Kidney glomerular epithelial cell (primary cell): Measurements from ENCODE around the gene HSD17B10.
"Not testable (repeated sequence)": the region's sequence is repeated elsewhere in the genome, so short reads cannot be mapped to it uniquely, and the experiment has no call there.

Source experiments
- DNase-seq: peaks from one replicate; lab custom pipeline; 2025; lab: John Stamatoyannopoulos, UW

The HSD17B10 gene

DNA sequence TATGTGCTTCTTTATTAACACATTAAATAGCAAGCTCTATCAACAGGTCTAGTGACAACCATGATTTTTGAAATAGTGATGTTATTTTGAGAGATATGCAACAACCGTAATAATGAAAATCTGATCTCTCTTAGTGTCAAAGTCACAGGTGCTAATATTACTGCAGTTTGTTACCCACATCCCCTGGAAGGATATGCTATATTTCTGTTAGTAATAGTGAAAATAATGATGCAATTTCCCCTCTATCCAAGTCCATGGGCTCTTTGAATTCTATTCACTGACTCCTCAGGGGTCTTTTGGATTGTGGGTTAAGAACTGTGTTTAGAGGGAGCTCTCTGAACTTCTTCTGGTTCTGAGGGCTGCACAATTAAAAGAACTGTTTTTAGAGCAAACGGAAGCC is 3.0 kb upstream of the HSD17B10 start:
- no peak for DNase-seq

DNA sequence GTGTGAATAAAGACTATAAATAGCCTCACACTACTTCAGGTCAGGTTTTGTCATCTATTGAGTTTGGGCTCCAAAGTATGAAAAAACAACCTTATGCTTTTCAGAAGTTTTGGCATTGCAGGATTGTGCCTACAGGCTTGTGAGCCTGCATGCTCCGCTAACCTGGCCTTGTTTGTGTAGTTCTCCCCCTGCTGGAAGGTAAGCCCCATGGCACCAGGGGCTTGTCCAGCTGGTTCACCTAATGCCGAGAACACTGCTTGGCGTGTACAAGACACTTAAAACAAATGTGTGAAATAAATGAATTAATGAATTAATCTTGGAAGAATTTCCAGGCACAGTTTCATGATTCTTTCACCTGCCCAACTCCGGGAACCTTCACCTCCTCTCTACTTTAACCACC is 1.8 kb upstream of the HSD17B10 start:
- no peak for DNase-seq

GRCh38 chrX:53430231-53430630 is 3.9 kb downstream of the HSD17B10 start:
- DNase-seq, result no peak

- no peak for DNase-seq
Measured at GRCh38 chrX:53429755-53430154, 4.4 kb downstream of the HSD17B10 start.

GRCh38 chrX:53422861-53423306 is 11.3 kb downstream of the HSD17B10 start, which contains the start of gene RIBC1:
Gene RIBC1, plus strand, starts transcription at chrX:53422873. Its CDS starts 3,404 bp downstream, at chrX:53426277.
- DNase-seq, result no peak

GRCh38 chrX:53422086-53422860 is 11.9 kb downstream of the HSD17B10 start, which contains the start of gene SMC1A:
Gene SMC1A, minus strand, starts transcription at chrX:53422654. Its CDS starts 54 bp downstream, at chrX:53422600.
- DNase-seq, result peak; percentile 84

DNA sequence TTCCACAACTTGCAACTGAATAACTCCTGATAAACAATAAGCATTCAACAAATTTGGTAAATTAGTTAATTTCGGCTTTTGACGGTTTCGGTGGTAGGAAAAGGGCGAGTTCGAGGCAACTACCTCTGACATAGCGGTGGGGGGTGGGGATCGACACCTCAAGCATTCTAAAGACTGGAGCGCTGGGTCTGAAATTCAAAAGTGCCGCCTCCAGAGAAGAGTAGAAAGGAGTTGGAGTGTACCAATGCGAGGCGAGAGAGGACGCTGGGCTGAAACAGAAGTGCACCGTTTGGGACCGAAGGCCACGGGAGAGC is 12.4 kb downstream of the HSD17B10 start:
- DNase-seq, result no peak

- no peak for DNase-seq
Measured at GRCh38 chrX:53421125-53421524, 13.0 kb downstream of the HSD17B10 start.

- not testable (repeated sequence) for DNase-seq
Measured at GRCh38 chrX:53420351-53420750, 13.8 kb downstream of the HSD17B10 start.

DNA sequence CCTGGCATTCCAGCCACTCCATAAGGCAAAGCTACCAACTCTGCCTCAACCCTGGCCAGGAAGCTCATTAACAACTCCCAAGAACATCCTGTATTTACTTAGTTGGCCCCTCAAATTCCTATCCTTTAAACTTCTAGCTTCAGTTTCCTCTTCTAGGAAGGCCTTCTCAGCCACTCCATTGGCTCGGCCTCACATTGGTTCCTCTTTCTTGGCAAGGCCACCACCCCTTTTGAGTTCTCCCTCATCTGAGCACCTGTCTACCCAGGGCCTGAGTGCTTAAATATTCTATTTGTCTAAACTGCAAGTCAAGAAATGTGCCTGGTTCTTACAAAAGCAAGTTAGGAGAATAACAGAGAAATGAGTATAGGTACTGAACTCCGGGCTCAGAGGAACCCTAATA is 21.7 kb downstream of the HSD17B10 start:
- DNase-seq, result no peak

- DNase-seq, result no peak
Measured at GRCh38 chrX:53403535-53403934, 30.6 kb downstream of the HSD17B10 start.

GRCh38 chrX:53398216-53398615 is 36.0 kb downstream of the HSD17B10 start:
- no peak for DNase-seq

GRCh38 chrX:53395605-53396298 is 38.4 kb downstream of the HSD17B10 start:
- no peak for DNase-seq

DNA sequence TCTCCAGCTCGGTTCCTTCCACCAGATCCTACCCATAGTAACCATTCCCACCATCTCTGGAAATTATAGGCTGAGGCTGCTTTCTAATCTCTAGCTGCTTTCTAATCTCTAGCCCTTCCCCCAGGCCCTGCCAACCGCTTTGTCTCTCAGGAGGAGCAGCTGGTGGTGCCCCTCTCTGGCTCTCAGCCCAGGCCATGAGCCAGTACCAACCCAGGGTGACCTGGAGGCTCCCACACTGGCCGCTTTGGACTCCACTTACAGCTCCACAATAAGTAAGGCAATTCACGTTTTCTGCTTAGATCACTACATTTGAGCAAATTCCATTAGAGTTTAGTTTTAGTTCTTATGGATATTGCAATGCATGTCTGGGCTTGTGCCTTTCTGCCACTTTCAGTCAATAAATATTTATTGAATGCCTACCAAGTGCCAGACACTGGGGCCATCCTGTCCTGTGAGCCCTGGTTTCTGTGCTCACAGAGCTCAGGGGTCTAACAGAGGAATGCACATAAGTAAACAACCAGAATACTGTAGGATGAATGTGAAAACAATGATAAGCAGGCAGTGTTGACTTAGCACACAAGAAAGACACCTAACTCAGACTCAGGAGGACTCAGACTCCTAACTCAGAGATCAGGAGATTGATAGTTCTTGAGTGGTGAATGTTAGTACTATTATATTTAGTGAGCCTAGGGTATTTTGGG is 50.6 kb downstream of the HSD17B10 start:
- no peak for DNase-seq
